Endothelial cell of umbilical vein (primary cell): ENCODE data around the gene CACNA1C. TPM values are rescaled to one million over a fixed set of nuclear protein-coding genes. Genes with fewer than 3 reads are reported as not detected.

Experiments used
- BruUV-seq: library from RNA; stranded (reverse); fragments of 400-500 nt; replicated peaks from 2 replicates; lab custom pipeline; 2021; lab: Mats Ljungman, UMichigan
- CTCF ChIA-PET: fragments of 300-600, 350-600 bp; sonication (Branson Sonifier 250); formaldehyde crosslinking; loops from one replicate; lab custom pipeline; 2021; ENCODE audit warnings: antibody characterized with exemption, inconsistent platforms; lab: Charles Lee
- POLR2A ChIA-PET: fragments of 300-600, 350-600 bp; sonication (Branson Sonifier 250); formaldehyde crosslinking; loops from one replicate; lab custom pipeline; 2021; ENCODE audit warnings: antibody characterized with exemption, inconsistent platforms; lab: Charles Lee
- DNase-seq: peaks from one replicate; pipeline ENCODE4 v3.0.0-alpha.2; 2011; ENCODE audit warnings: low read depth, low spot score
- FAIRE-seq: peaks from 2 replicates; lab custom pipeline; 2011; peaks lifted over from hg19 to GRCh38; lab: Jason Lieb, UNC
- H2AFZ ChIP-seq: 2 replicates; pipeline ENCODE4 v1.6.0; 2012; ENCODE audit warnings: low read depth, low read length, control low read depth, inconsistent platforms
- H3K27ac ChIP-seq: 2 replicates; pipeline ENCODE4 v1.5.1; 2011; ENCODE audit warnings: low read depth, mild to moderate bottlenecking, control low read depth, low read length, moderate library complexity; ENCODE audit not compliant: insufficient read depth
- H3K27me3 ChIP-seq, 2 experiments: 2 replicates each; pipeline versions ENCODE4 v1.6.0 to v1.6.1; 2011; ENCODE audit warnings: low read length in 2 of 2, mixed read lengths in 1 of 2; ENCODE audit not compliant: control insufficient read depth in 2 of 2, insufficient read depth in 2 of 2
- H3K36me3 ChIP-seq, 2 experiments: 2 replicates in 1 of 2; 3 replicates in 1 of 2; pipeline ENCODE4 v1.5.1; 2011; ENCODE audit warnings: low read length in 2 of 2, mild to moderate bottlenecking in 1 of 2, moderate library complexity in 1 of 2; ENCODE audit not compliant: control insufficient read depth in 2 of 2, insufficient read depth in 2 of 2; ENCODE audit errors: extremely low read depth in 1 of 2
- H3K4me1 ChIP-seq: 3 replicates; pipeline ENCODE4 v1.5.1; 2011; ENCODE audit warnings: mild to moderate bottlenecking, low read length; ENCODE audit not compliant: control insufficient read depth, insufficient read depth; ENCODE audit errors: extremely low read depth
- H3K4me2 ChIP-seq: 2 replicates; pipeline ENCODE4 v1.6.1; 2011; ENCODE audit warnings: low read length, control low read depth, mixed read lengths; ENCODE audit not compliant: insufficient read depth
- H3K4me3 ChIP-seq, 3 experiments: fragments of 200-600 bp in 1 of 3; sonication (generic), shearing (Covaris generic) in 1 of 3; replicated peaks in 1 of 3; 2 replicates each; pipeline ENCODE4 v1.5.1; 2011 to 2016; ENCODE audit warnings: control low read depth in 3 of 3, low read length in 3 of 3, mild to moderate bottlenecking in 2 of 3, inconsistent platforms in 1 of 3, low read depth in 1 of 3, moderate library complexity in 1 of 3; ENCODE audit not compliant: insufficient read depth in 1 of 3
- H3K79me2 ChIP-seq: 2 replicates; pipeline ENCODE4 v1.6.0; 2012; ENCODE audit warnings: low read length, inconsistent platforms; ENCODE audit not compliant: control insufficient read depth, insufficient read depth
- H3K9ac ChIP-seq: replicated peaks from 2 replicates; pipeline ENCODE3; 2011; ENCODE audit warnings: low read length, control low read depth; ENCODE audit not compliant: insufficient read depth; ENCODE audit errors: extremely low read depth
- H3K9me1 ChIP-seq: replicated peaks from 3 replicates; pipeline ENCODE4 v1.6.0; 2011; ENCODE audit warnings: mild to moderate bottlenecking, low read length; ENCODE audit not compliant: control insufficient read depth, insufficient read depth; ENCODE audit errors: extremely low read depth
- H3K9me3 ChIP-seq: replicated peaks from 2 replicates; pipeline ENCODE4 v1.5.1; 2012; ENCODE audit warnings: low read length, inconsistent platforms; ENCODE audit not compliant: control insufficient read depth, insufficient read depth
- H4K20me1 ChIP-seq: replicated peaks from 2 replicates; pipeline ENCODE3; 2011; ENCODE audit warnings: mild to moderate bottlenecking, low read length; ENCODE audit not compliant: control insufficient read depth, insufficient read depth; ENCODE audit errors: extremely low read depth
- EZH2 ChIP-seq: IDR thresholded peaks from 2 replicates; pipeline ENCODE4 v1.6.1; 2012; ENCODE audit warnings: borderline replicate concordance, low read depth, mild to moderate bottlenecking, moderate library complexity, low read length, inconsistent platforms; ENCODE audit not compliant: severe bottlenecking
- FOS ChIP-seq: IDR thresholded peaks from 2 replicates; pipeline ENCODE4 v1.6.1; 2011; ENCODE audit warnings: mild to moderate bottlenecking, low read length, moderate library complexity, borderline replicate concordance; ENCODE audit not compliant: insufficient read depth
- GATA2 ChIP-seq: IDR thresholded peaks from 2 replicates; pipeline ENCODE4 v1.7.0; 2011; ENCODE audit warnings: low read depth, mild to moderate bottlenecking, moderate library complexity, mixed read lengths, low read length; ENCODE audit not compliant: insufficient read length, insufficient read depth
- JUN ChIP-seq: IDR thresholded peaks from 2 replicates; pipeline ENCODE4 v1.6.1; 2011; ENCODE audit warnings: borderline replicate concordance, low read depth; ENCODE audit not compliant: insufficient read length, insufficient read depth
- MYC ChIP-seq: IDR thresholded peaks from one replicate; pipeline ENCODE4 v1.6.1; 2011; ENCODE audit warnings: mild to moderate bottlenecking, low read depth, low read length
- POLR2A ChIP-seq: IDR thresholded peaks from 2 replicates; pipeline ENCODE4 v1.6.1; 2012; ENCODE audit warnings: low read depth, mild to moderate bottlenecking, control low read depth, low read length
- POLR2AphosphoS5 ChIP-seq: IDR thresholded peaks from 2 replicates; pipeline ENCODE4 v1.6.1; 2012; ENCODE audit warnings: low read depth, mild to moderate bottlenecking, control low read depth, low read length, moderate library complexity; ENCODE audit not compliant: insufficient read depth
- dilution Hi-C: fragments of 300-500 bp; cut with MboI; formaldehyde crosslinking; loops from one replicate; pipeline ENCODE4 v1.15.0; 2019; ENCODE audit warnings: low sequenced_read_pairs; ENCODE audit not compliant: extremely low pct_ligation_motif_present
- intact Hi-C: fragments of 100-400 bp; cut with micrococcal nuclease; formaldehyde crosslinking; loops from one replicate; pipeline ENCODE4 v1.10.0; 2022
- polyA plus RNA-seq, 4 experiments: library from polyadenylated mRNA; depleted of rRNA in 3 of 4; stranded (reverse) in 3 of 4; unstranded in 1 of 4; fragments of >200 nt; gene quantifications; 2 replicates each; pipeline versions ENCODE4 v1.2.1 to v1.2.3, GENCODE V29; 2011 to 2012; ENCODE audit warnings: missing spikeins in 1 of 4
- total RNA-seq: library from RNA; stranded (reverse); gene quantifications from 2 replicates; pipeline ENCODE4 v1.2.3, GENCODE V29; 2021
- TF ChIP-seq, protein P1 (sequence below), 2 donors: IDR thresholded peaks; 1 replicate in 1 of 2; 2 replicates in 1 of 2; pipeline ENCODE4 v1.5.1; 2011; ENCODE audit warnings: low read length in 2 of 2, mild to moderate bottlenecking in 2 of 2, moderate library complexity in 2 of 2, control low read depth in 1 of 2, inconsistent platforms in 1 of 2, low read depth in 1 of 2; ENCODE audit not compliant: insufficient read depth in 1 of 2; ENCODE audit errors: extremely low read depth in 1 of 2
- TF ChIP-seq, protein P2 (sequence below): IDR thresholded peaks from 2 replicates; pipeline ENCODE4 v1.6.1; 2011; ENCODE audit not compliant: insufficient read depth, insufficient read length

CACNA1C gene
- total and polyA plus RNA-seq, 2 donors (not counting 3 experiments of a cell fraction or from before 2014, with no cell fraction given) = not detected

DNA sequence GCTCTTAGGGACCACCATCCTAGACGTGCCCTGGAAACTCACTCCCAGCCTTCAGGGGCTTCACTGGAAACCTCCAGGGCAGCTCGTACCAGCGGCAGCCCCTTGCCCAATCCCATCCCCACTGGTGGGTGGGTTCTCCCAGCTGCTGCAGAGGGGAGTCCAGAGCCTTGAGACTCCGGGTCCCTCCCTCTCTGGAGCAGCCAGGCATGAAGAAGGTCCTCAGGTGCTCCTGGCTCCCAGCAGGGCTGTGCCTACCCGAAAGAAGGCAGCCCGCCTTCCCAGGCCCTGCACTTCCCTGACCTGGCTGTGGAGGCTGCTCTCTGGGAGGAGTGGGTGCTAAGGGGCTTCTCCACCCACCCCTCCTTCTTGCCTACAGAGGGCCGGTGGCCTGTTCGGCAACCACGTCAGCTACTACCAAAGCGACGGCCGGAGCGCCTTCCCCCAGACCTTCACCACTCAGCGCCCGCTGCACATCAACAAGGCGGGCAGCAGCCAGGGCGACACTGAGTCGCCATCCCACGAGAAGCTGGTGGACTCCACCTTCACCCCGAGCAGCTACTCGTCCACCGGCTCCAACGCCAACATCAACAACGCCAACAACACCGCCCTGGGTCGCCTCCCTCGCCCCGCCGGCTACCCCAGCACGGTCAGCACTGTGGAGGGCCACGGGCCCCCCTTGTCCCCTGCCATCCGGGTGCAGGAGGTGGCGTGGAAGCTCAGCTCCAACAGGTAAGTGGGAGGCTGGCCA lies 626.5 kb downstream of the CACNA1C start:
- Histone ChIP-seq H3K27ac (no peak overlapping the region), H3K9ac (no peak overlapping the region), H3K9me3 (no peaks in the 10 kb centered on the region), H3K9me1 (no peaks in the 10 kb centered on the region), H3K4me2 (no peak overlapping the region), H3K4me1 (no peaks in the 10 kb centered on the region), H3K4me3 (no peak overlapping the region), H3K36me3 (no peaks in the 10 kb centered on the region), H2AFZ (no peak overlapping the region), H4K20me1 (no peaks in the 10 kb centered on the region), H3K27me3 (no peaks in the 10 kb centered on the region), H3K79me2 (no peaks in the 10 kb centered on the region)
- DNase-seq (no peak), FAIRE-seq (no peak)
- no TSS peak for BruUV-seq
- intact Hi-C loops (no loop called here), dilution Hi-C loops (no loop called here)
- ChIA-PET POLR2A (no interaction called here), CTCF (no interaction called here)
- TF ChIP-seq POLR2AphosphoS5 (no peak), EZH2 (no peak), JUN (no peak), POLR2A (no peak), MYC (no peak), GATA2 (no peak), FOS (no peak)
- TF ChIP-seq, protein P1, sequence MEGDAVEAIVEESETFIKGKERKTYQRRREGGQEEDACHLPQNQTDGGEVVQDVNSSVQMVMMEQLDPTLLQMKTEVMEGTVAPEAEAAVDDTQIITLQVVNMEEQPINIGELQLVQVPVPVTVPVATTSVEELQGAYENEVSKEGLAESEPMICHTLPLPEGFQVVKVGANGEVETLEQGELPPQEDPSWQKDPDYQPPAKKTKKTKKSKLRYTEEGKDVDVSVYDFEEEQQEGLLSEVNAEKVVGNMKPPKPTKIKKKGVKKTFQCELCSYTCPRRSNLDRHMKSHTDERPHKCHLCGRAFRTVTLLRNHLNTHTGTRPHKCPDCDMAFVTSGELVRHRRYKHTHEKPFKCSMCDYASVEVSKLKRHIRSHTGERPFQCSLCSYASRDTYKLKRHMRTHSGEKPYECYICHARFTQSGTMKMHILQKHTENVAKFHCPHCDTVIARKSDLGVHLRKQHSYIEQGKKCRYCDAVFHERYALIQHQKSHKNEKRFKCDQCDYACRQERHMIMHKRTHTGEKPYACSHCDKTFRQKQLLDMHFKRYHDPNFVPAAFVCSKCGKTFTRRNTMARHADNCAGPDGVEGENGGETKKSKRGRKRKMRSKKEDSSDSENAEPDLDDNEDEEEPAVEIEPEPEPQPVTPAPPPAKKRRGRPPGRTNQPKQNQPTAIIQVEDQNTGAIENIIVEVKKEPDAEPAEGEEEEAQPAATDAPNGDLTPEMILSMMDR (IDR thresholded peaks at IDR 0.05; ENCODE audit: extremely low read depth in 1 of 2, insufficient read depth in 1 of 2, low read depth in 1 of 2, low read length in 2 of 2) = no peak
- TF ChIP-seq, protein P2, sequence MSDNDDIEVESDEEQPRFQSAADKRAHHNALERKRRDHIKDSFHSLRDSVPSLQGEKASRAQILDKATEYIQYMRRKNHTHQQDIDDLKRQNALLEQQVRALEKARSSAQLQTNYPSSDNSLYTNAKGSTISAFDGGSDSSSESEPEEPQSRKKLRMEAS = no peak
